Endothelial cell of umbilical vein (primary cell): Measurements from ENCODE around the gene LAMA5.

Experiments used
- CTCF ChIP-seq, 2 donors: IDR thresholded peaks; 1 replicate in 1 of 2; 2 replicates in 1 of 2; pipeline ENCODE4 v1.5.1; 2011; ENCODE audit warnings: low read length in 2 of 2, mild to moderate bottlenecking in 2 of 2, moderate library complexity in 2 of 2, control low read depth in 1 of 2, inconsistent platforms in 1 of 2, low read depth in 1 of 2; ENCODE audit not compliant: insufficient read depth in 1 of 2; ENCODE audit errors: extremely low read depth in 1 of 2
- POLR2A ChIP-seq: IDR thresholded peaks from 2 replicates; pipeline ENCODE4 v1.6.1; 2012; ENCODE audit warnings: low read depth, mild to moderate bottlenecking, control low read depth, low read length

- TF ChIP-seq CTCF (IDR thresholded peaks at IDR 0.05; ENCODE audit: extremely low read depth in 1 of 2, insufficient read depth in 1 of 2, low read depth in 1 of 2, low read length in 2 of 2) = no peak
- no peak for TF ChIP-seq POLR2A
These were observed 31.2 kb upstream of the LAMA5 start for GRCh38 chr20:62398120-62398821.
